ENCODE results near the gene TOR1A.

TOR1A gene

GRCh38 chr9:129816501-129817435 is 7.2 kb downstream of the TOR1A start:
- H3K4me3 ChIP-seq (ENCODE audit: low read depth, low read length), result no peak overlapping the region
- TF ChIP-seq, protein P1, sequence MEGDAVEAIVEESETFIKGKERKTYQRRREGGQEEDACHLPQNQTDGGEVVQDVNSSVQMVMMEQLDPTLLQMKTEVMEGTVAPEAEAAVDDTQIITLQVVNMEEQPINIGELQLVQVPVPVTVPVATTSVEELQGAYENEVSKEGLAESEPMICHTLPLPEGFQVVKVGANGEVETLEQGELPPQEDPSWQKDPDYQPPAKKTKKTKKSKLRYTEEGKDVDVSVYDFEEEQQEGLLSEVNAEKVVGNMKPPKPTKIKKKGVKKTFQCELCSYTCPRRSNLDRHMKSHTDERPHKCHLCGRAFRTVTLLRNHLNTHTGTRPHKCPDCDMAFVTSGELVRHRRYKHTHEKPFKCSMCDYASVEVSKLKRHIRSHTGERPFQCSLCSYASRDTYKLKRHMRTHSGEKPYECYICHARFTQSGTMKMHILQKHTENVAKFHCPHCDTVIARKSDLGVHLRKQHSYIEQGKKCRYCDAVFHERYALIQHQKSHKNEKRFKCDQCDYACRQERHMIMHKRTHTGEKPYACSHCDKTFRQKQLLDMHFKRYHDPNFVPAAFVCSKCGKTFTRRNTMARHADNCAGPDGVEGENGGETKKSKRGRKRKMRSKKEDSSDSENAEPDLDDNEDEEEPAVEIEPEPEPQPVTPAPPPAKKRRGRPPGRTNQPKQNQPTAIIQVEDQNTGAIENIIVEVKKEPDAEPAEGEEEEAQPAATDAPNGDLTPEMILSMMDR (IDR thresholded peaks at IDR 0.05; ENCODE audit: low read depth, low read length), result no peak

- TF ChIP-seq, protein P1 (IDR thresholded peaks at IDR 0.05; ENCODE audit: low read depth, low read length), result no peak
- no peak overlapping the region for H3K4me3 ChIP-seq (ENCODE audit: low read depth, low read length)
Measured at GRCh38 chr9:129815278-129815677, 8.7 kb downstream of the TOR1A start.

DNA sequence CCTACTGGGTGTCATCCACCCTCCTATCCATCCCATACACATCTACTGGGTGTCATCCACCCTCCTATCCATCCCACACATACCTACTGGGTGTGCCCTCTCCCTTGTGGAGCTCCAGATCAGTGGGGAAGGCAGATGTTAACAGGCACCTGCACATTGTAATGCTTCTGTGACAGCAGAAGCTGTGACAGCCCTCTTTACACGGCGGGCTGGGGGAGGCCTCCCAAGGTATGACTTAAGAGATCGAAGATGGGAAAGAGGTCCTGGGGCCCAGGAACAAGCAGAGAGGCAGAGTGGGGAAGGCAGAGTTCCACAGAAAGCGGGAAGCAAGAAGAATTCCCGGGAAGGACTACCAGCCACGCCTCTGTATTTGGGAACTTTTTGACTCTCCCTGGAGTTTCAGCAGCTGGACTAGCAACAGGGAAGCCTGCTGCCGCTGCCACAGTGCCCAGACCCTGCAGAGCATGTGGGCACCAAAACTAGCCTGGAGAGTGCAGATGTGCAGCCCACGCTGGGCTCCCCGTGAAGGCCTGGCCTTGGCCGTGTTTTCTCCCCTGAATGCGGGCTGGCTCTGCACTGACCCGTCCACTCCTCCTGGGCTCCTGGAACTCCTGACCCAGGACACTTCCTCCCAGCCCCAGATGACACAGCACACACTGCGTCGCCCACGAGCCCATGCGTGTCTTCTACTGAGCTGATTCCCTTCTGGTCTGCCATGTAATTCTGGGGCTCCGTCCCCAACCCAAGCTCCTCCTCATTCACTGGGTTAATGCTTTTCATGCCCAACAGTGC is 9.3 kb downstream of the TOR1A start:
- H3K4me3 ChIP-seq (ENCODE audit: low read depth, low read length), result no peak overlapping the region
- TF ChIP-seq, protein P1 (IDR thresholded peaks at IDR 0.05; ENCODE audit: low read depth, low read length), result no peak

GRCh38 chr9:129813661-129814060 is 10.3 kb downstream of the TOR1A start:
- no peak overlapping the region for H3K4me3 ChIP-seq (ENCODE audit: low read depth, low read length)
- TF ChIP-seq, protein P1 (IDR thresholded peaks at IDR 0.05; ENCODE audit: low read depth, low read length), result no peak

GRCh38 chr9:129812385-129812784 is 11.6 kb downstream of the TOR1A start:
- TF ChIP-seq, protein P1 (IDR thresholded peaks at IDR 0.05; ENCODE audit: low read depth, low read length), result no peak

DNA sequence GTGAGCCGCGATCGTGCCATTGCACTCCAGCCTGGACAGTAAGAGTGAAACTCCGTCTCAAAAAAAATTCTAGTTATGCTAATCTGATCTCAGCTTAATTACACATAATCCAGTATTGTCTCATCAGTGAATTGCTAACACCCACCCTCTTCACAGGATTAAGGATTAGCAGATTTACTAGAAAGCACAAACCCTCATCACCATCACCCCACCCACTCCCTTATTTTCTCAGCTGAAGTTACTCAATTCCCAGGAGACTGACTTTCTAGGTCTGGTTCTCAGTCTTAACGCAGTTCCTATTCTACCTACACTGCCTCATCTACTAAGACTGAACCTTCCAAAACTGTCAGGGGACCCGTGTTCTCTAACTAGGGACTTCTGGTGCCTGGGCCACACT is 12.0 kb downstream of the TOR1A start:
- TF ChIP-seq, protein P1 (IDR thresholded peaks at IDR 0.05; ENCODE audit: low read depth, low read length), result no peak
- H3K4me3 ChIP-seq (ENCODE audit: low read depth, low read length), result no peak overlapping the region

More at GRCh38 chr9:129812385-129812784, 11.6 kb downstream of the TOR1A start:
- H3K4me3 ChIP-seq (ENCODE audit: low read depth, low read length), result no peak overlapping the region
